ENCODE results near the gene SRGAP1.

GRCh38 chr12:63836046-63836445 is 8.5 kb upstream of the SRGAP1 start:
- TF ChIP-seq CTCF (IDR thresholded peaks at IDR 0.05) (no peak), POLR2A (IDR thresholded peaks at IDR 0.05) (no peak)

Measured in stomach (tissue), 4 donors.